Stimulated activated CD4-positive, alpha-beta T cell treated with anti-CD3 and anti-CD28 coated beads, Interleukin-4, amount 100 ng/mL, for 4 hours (primary cell): ENCODE measurements around the gene SLC6A7.

ENCODE experiments used
- DNase-seq, 2 experiments: peaks; one replicate each; pipeline ENCODE4 v3.0.0-alpha.2; 2020

Gene SLC6A7

DNA sequence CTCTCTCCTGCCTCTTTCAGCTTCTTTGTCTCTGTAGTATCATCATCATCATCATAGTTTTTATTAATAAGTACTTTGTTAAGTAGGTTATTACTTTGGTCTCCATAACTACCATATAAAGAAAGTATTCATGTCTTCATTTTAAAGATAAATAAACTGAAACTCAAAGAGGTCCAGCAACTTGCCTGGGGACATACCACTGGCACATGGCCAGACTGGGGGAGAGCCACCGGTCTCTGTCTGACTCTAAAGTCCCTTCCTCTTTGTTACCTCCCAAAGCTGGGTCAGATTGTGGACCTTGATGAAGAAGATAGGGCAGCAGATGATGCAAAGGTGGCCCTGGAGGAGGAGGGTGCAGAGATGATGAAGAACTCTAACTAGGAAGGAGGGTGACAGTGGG is 14.8 kb upstream of the SLC6A7 start:
- no peak for DNase-seq

DNA sequence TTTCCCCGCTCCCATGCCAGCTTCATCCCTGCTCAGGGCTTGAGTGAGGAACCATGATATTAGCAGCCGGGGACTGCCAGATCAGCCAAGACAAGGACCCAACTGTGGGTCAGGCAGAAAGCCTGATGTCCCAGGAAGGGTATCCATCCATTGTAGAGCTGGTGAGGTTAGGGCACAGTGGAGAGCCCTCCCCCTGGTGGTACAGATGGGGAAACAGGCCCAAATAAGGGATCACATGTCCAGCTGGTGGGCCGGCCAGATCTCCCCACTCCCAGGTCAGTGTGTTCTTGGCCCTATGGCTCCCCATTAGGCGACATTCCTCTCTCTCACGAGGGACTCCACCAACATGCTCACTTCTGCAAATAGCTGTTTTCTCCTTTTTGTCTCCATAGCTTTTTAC is 14.3 kb upstream of the SLC6A7 start:
- DNase-seq = no peak

DNA sequence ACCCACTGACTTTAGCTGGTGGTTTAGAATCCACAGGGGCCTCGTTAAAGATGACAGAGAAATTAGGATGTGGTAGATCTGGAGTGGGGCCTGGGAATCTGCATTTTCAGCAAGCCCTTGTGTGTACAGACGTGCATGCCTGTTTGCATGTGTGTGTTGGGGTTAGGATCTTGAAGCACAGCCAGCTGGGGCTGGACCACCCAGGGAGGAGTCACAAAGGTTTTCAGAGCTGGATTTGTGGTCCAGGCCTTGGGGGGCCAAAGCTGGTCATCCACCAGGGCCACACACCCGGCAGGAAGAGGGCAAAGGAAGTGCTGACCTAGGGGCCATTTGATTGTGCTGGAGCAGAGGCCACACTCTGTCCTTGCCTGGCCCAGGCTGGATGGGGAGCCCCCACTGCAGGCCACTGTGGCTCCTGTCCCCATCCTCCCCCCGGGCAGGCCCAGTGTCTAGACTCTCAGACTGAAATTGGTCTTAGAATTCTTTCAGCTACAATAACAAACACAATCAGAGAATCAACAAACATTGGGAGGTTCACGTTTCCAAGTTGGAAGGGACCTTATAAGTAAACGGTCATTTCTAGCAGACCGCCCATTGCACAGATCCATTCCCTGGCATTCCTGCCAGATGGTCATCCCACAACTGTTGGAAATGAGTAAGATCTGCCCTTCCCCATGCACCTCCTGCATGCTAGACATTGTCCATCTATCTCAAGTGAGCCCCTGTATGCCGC is 13.0 kb upstream of the SLC6A7 start:
- DNase-seq = no peak

DNA sequence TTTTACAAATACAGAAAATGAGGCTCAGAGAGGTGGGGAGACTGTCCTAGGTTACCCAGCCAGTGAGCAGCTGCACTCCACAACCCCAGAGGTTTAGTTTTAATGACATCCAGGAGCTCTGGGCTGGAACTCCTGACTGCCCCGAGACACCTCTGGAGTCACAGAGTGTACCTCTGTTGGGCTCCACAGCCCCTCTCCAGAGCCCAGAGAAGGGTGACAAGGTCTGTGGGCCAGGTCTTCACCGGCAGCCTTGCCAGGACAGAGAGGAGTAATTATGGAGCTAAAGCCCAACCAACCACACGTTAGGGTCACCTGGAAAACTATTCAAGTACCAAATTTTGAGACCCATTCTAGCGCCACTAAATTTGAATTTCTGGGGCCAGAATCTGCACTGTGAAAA is 12.1 kb upstream of the SLC6A7 start:
- no peak for DNase-seq

DNA sequence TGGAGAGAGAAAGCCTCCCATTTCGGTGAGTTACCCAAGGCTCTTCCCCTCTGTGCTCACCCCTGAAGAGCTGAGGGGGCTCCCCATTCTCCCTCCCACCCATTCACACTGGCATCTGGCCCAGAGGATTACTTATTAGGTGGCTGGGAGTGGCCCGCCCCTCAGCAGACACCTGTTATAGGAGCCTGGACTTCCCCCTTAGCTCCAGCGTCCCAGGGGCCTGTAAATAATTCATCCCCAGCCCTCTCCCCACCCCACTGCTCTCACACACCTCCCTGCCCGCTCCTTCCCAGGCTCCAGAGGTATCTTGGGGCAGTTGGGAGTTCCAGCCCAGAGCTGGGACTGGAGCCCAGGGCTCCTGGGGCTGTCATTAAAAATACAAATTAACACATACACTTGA is 11.6 kb upstream of the SLC6A7 start:
- DNase-seq = no peak

DNA sequence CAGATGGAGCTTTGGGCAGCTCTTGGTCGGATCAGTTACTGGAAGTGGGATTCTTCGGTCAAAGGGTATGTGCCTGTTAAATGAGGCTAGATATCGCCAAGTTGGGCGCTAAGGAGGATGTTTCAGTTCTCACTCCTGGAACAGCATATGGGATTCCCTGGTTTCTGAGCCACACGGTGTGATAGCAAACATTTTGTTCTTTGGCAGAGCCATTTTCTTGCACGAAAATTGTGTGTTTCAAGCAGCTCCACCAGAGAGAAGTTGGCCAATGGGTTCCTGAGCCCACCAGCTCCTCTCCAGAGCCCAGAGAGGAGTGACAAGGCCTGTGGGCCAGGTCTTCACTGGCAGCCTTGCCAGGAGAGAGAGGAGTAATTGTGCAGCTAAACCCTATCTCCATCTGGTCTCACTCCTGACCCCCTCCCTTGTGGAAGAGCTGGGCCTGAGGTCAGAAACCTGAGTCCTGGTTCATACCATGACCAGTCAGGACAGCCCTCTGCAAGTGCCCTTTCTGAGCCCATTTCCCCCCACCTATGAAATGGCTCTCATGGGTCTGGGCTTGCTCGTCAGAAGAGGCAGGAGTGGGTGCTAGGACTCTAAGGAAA is 10.7 kb upstream of the SLC6A7 start:
- no peak for DNase-seq

DNA sequence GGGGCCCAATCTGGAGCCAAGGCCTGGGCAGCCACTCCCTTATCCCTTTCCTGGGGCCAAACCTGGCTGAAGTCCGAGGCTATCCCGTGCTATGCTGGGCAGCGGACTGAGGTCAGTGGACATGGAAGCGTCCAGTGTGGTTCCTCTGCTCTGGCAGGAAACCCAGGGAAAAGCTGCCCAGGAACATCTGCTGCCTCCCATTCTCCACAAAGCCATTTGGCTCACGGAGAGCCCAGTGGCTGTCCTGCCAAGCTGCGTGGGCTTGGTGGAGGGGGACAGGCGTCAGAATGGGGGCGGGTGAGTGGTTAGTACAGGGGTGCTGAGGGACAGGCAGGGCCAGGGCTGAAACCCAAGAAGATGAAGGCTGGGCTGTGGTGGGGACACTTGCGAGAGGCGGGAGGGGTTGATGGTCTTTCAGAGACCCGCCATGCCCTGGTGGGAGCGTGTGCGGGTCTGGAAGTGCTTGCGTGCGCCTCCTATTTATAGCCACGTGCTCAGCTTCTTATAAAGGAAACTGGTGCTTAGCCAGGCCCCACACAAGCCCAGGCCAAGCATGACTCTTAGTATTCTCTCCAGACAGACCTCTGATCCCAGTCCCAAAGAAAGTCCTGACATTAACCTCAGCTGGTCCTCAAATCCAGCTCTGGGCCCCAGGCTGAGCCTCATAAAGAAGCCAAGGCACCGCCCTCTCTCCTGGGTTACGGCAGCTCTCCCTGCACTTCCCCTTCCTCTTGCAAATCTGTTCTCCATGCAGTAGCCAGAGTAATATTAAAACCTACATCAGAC is 9.4 kb upstream of the SLC6A7 start:
- DNase-seq = no peak

DNA sequence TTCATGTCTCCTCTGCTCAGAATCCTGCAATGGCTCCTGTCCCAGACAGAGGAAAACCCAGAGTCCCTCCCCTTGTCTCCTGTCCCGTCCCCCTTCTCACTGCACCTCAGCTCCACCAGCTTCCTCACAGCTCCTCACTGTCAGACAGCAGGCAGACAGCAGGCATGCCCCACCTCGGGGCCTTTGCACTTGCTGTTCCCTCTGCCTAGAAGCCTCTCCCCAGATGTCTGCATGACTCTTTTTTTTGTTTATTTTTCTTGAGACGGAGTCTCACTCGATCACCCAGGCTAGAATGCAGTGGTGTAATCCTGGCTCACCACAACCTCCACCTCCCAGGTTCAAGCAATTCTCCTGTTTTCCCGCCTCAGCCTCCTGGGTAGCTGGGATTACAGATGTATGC is 8.8 kb upstream of the SLC6A7 start:
- no peak for DNase-seq

DNA sequence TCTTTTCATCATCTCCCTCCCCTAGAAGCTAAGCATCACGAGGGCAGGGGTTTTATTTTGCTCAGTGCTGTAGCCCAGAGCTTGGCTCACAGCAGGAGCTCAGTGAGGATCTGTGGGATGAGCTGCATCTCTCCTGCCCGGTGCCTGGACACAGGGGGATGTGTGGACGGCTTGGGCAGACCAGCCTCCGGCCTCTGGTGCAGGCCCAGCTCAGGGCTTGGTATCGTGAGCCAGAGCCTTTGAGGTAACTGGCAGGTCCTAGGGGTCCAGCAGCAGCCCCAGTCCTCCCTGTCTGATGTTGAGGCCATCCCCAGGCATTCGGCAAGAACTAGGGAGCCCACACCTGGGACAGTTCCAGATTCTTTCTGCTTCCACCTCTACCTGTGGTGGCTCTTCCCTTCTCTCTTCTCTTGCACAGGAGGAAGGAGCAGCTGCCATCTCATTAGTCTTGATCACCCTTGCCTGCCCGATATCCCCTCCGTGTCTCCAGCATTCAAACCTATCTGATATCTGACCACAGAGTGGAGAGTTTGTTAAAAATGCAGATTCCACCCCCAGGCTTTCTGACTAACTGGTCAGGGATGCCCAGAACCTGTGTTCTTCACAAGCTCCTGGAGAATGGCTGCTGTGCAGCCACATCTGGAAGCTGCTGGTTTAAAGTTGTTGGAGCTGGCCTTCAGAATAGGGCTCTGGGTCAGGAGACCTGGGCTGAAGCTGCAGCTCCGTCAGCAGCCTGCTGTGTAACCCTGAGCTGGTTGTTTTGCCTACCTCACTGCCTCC is 7.9 kb upstream of the SLC6A7 start:
- no peak for DNase-seq

DNA sequence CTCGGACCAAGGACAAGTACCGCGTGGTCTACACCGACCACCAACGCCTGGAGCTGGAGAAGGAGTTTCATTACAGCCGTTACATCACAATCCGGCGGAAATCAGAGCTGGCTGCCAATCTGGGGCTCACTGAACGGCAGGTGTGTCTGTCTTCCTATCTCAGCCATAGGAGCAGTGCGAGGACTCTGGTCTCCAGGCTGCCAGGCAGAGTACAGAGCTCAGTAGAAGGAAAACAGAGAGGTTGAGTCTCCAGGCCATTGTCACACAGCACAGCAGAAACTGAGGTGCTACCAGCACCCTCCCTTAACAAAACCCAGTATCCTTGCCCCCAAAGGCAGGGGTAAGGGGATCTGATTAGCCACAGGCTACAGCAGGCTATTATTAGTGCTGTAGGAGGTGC is 7.1 kb upstream of the SLC6A7 start:
- no peak for DNase-seq

DNA sequence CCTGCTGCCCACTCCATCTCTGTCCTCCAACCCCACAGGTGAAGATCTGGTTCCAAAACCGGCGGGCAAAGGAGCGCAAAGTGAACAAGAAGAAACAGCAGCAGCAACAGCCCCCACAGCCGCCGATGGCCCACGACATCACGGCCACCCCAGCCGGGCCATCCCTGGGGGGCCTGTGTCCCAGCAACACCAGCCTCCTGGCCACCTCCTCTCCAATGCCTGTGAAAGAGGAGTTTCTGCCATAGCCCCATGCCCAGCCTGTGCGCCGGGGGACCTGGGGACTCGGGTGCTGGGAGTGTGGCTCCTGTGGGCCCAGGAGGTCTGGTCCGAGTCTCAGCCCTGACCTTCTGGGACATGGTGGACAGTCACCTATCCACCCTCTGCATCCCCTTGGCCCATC is 6.4 kb upstream of the SLC6A7 start:
- no peak for DNase-seq

DNA sequence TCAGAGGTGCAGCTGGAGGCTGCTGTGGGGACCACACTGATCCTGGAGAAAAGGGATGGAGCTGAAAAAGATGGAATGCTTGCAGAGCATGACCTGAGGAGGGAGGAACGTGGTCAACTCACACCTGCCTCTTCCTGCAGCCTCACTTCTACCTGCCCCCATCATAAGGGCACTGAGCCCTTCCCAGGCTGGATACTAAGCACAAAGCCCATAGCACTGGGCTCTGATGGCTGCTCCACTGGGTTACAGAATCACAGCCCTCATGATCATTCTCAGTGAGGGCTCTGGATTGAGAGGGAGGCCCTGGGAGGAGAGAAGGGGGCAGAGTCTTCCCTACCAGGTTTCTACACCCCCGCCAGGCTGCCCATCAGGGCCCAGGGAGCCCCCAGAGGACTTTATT is 5.9 kb upstream of the SLC6A7 start:
- no peak for DNase-seq

DNA sequence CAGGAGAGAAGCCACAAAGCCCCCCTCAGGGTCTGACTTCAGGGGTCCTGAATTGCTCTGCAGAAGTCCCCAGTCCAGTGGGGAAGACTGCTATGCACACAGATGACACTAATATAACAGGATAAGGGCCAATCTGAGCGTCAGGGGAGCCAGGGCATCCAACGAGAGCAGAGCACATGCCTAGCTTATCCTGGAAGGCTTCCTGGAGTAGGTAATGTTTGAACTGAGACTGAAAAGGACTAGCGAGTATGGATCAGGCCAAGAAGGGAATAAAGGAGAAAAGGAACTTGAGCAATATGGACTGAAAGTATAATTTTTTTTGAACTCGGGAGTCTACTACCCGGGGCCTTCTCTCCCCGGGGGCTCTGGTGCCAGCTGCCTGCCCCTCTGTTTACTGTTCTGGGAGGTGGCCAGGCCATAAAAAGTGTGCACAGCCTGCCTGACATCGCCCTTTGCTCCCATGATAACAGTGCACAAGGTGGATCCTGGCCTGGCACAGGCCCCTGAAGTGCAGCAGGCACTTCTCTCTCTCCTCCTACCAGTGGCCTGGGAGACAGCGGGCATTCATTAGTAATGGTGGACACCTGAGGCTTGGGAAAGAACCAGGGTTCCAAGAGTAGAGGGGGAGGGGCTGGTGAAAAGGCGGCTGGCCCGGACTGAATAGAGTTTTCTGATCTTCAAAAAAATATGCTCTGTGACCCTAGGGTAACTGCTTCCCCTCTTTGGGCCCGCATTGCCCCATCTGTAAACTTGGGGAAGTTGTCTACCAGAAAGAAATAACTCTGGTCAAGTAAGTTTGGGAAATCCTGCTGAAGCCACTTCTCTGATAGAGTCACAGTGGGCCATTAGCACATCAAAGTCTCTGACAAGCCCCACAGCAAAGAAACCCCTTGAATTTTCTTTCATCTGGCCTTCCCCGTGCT is 4.6 kb upstream of the SLC6A7 start:
- no peak for DNase-seq

DNA sequence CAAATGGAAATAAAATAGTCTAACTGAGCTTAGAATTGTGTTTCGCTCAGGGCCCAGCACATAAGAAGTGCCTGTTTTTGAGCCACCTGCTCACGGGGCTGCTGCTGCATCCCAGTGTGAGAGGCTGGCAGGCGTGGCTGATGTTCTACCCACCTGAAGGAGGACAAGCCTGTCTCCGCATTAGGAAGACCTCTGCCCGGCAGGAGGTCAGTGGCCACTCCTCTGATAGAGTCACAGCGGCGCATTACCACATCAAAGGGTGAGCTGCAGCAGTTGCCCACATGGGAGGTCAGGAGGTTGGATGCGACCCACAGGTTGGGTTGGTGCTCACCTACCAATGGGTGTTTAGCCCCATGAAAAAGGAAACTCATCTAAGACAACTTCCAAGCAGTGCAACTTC is 3.7 kb upstream of the SLC6A7 start:
- no peak for DNase-seq

DNA sequence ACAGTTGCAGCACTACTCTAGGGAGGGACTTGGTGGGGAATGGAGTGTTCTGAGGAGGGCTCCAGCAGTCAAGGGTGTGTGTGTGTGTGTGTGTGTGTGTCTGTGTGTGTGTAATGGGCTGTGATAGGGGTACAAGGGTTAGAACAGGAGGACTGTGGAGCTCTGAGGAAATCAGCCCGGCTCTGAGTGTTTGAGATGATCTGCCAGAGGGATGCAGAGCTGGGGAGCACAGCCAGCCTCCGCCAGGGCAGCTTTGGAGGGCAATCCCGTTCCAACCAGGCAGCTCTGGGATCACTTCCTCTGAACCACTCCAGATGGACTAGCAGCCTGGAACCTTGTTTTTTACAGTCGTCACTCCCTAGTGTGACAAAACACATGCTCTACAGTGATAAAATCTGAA is 3.0 kb upstream of the SLC6A7 start:
- no peak for DNase-seq

DNA sequence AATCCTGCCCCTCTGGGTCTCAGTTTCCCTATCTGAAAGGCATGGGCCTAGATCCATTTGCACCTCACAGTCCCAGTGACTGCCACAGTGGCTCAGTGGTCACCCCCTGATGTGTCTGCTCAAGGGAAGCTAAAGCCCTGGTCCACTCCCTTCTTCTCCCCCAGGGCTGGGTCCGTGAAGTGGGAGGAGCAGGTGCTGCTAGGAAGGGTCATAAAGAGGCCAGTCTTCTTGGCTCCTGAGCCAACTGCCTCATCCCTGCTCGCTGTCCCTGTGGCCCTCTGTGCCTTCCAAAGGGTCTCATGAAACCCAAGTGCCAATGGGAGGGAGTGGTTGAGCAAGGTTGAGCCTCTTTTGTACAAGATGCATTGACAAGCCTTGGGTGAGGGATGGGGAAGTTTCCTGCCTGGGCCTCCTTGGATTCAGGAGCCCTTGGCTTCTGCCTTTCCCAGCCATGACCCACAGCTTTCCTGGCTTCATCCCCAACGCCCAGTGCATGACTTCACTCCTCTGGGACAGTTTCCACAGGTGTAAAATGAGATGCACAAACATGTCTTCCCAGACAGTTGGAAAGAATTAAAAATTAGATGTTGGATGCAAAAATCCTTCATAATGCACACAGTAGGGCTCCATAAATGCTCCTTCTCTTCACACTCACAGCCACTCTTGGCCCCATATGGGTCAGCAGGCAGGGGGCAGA is 1.6 kb upstream of the SLC6A7 start:
- no peak for DNase-seq

DNA sequence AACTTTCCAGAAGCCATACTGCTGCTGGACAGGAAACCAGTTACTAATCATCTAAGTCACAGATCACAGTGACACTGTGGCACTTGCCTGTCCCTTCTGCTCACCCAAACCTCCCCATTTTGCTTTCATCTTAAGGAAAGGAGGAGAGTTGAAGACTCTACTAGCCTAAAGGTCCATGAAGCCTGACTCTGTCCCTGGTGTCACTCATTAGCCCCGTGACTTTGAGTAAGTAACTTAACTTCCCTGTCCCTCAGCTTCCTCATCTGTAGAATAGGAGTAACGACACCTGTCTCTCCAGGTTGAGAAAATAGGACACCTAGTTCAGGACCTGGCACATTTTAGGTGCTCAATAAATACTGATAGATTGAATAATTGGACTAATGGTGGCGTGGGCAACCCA is 536 bp upstream of the SLC6A7 start:
- no peak for DNase-seq

DNA sequence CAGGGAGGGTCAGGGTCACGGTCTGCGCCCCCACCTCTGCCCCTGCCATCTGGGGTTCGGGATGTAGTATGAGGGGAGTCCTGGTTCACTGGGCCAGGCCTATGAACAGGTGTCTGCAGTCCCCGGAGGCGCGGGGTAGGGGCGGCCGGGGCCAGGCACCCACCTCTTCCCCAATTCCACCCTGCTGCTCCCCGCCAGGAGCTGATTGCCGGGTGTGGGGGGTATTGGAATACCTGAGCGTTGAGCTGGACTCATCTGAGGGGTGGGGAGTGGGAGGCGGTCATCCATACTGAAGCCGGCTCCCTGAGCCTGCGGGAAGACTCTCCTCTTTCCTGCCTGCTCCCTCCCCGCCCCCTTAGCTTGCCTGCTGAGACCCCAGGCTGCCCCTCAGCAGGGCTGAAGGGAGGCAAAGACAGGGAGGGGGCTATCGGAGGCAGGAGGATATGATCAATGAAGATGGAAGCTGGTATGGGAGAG is 679 bp downstream of the SLC6A7 start:
- DNase-seq = no peak

DNA sequence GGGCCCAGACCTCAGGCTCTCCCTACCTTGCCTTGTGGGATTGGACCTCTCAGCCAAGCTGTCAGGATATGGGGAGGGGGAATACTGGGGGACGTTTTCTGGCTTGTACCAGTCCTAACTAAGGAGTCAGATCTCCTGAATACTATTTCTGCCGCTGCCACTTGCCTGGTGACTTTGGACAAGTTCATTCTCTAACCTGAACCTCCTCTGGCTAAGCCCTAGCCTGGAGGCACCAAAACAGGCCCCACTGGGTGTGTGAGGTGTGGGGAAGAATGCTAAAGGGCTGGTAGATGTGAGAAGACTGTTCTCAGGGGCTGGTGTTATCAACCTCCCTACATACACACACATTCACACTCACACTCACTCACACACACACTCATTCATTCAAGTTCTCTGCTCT is 1.1 kb downstream of the SLC6A7 start:
- no peak for DNase-seq

DNA sequence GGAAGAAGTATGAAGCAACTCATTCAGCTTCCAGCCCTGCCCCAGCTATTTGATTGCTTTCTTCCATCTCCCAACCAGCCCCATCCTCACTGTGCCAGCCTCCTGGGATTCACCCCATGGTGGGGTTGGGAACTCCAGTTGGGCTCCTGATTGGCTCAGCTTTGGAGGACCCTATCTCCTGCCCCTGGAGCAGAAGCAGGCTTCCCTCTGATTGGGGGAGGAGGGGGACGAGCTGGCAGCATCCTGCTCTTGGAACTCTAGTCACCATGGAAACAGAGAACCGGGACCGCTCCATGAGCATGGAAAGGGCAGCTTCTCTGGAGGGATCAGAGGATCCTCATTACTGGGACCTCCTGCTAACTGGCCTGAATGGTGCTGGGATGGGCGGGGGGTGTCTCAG is 2.6 kb downstream of the SLC6A7 start:
- no peak for DNase-seq

DNA sequence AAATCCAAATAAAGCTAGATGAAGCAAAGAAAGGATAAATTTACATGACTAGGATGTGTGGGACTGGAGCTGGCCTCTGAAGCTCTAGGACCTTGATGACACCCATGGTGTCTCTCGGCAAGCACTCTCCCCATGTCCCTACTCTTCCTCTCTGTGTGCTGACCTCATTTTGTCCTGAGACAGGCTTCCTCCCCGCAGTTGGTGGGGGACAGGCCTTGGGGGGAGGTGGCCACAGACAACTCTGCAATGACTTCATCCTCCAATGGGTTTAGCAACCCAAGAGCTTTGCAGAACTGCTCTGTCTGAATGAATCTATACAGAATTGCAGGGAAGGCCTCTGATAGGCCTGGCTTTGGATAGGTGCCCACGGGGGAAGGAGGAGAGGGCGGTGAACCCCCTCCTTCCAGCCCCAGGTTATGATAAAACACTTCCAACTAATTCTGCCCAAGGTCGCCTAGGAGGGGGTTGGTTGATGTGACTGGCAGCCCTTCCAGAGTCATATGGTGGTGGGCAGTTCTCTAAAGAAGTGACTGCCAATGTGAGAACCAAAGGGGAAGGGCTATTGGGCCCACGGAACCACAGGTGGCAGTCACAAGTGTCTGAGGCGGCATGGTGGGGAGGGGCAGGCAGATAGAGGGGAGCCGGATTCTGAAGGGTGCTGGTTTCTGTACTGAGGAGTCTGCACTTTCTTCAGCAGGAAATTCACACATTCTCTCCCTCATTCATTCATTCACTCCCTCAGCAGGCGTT is 6.0 kb downstream of the SLC6A7 start:
- no peak for DNase-seq
